ENCODE measurements around the gene SORCS2. TPM values are rescaled to one million over a fixed set of nuclear protein-coding genes. Genes with fewer than 3 reads are reported as not detected.

The SORCS2 gene
- total RNA-seq, 1 experiment from 2014 or later: 4.1 TPM

- no peak overlapping the region for H3K27ac ChIP-seq (ENCODE audit: low read length)
- no peaks in the 10 kb centered on the region for H3K36me3 ChIP-seq (ENCODE audit: low read depth, low read length)
- intact Hi-C loops (cut with micrococcal nuclease): no loop called here
- CTCF ChIA-PET: no interaction called here
- DNase-seq: no peak
- H3K27me3 ChIP-seq (ENCODE audit: low read length): no peaks in the 10 kb centered on the region
- no peaks in the 10 kb centered on the region for H3K79me2 ChIP-seq (ENCODE audit: low read length)
- TF ChIP-seq EZH2phosphoT487 (IDR thresholded peaks at IDR 0.05; ENCODE audit: borderline replicate concordance, low read length): no peak
- TF ChIP-seq EZH2 (IDR thresholded peaks at IDR 0.05; ENCODE audit: low read length, unreplicated experiment): no peak
- no peak for TF ChIP-seq CTCF (conservative IDR thresholded peaks at IDR 0.05; ENCODE audit: low read depth, low read length)
- H3K9me3 ChIP-seq (ENCODE audit: low read length): no peaks in the 10 kb centered on the region
- no peaks in the 10 kb centered on the region for H3K4me1 ChIP-seq (ENCODE audit: insufficient read depth, low read length)
- POLR2A ChIA-PET (ENCODE audit: unreplicated experiment): no interaction called here
- ATAC-seq: no peak
- H3K4me3 ChIP-seq (ENCODE audit: low read length): no peak overlapping the region
- H3K4me2 ChIP-seq (ENCODE audit: low read length): no peak overlapping the region
- no peaks in the 10 kb centered on the region for H3K9me2 ChIP-seq (replicated peaks; ENCODE audit: low read length)
- H2AFZ ChIP-seq (ENCODE audit: low read length): no peak overlapping the region
- H4K20me1 ChIP-seq (ENCODE audit: low read length): no peaks in the 10 kb centered on the region
- no peaks in the 10 kb centered on the region for H3F3A ChIP-seq (ENCODE audit: low read length, unreplicated experiment)
- H3K9ac ChIP-seq (ENCODE audit: low read length): no peak overlapping the region
- no TSS peak for BruUV-seq (replicated peaks)
These were observed 248.9 kb downstream of the SORCS2 start for GRCh38 chr4:7441201-7441600.

- Histone ChIP-seq H3K9ac (ENCODE audit: low read length) (no peak overlapping the region), H3K9me3 (ENCODE audit: low read length) (no peaks in the 10 kb centered on the region), H4K20me1 (ENCODE audit: low read length) (no peaks in the 10 kb centered on the region), H3K36me3 (ENCODE audit: low read depth, low read length) (no peaks in the 10 kb centered on the region), H3K9me2 (replicated peaks; ENCODE audit: low read length) (no peaks in the 10 kb centered on the region), H3K4me1 (ENCODE audit: insufficient read depth, low read length) (no peaks in the 10 kb centered on the region), H3K4me3 (ENCODE audit: low read length) (no peak overlapping the region), H2AFZ (ENCODE audit: low read length) (no peak overlapping the region), H3F3A (ENCODE audit: low read length, unreplicated experiment) (no peaks in the 10 kb centered on the region), H3K4me2 (ENCODE audit: low read length) (no peak overlapping the region), H3K79me2 (ENCODE audit: low read length) (no peaks in the 10 kb centered on the region), H3K27ac (ENCODE audit: low read length) (no peak overlapping the region), H3K27me3 (ENCODE audit: low read length) (no peaks in the 10 kb centered on the region)
- ATAC-seq (no peak), DNase-seq (no peak)
- intact Hi-C loops (cut with micrococcal nuclease): no loop called here
- TF ChIP-seq CTCF (conservative IDR thresholded peaks at IDR 0.05; ENCODE audit: low read depth, low read length) (no peak), EZH2 (IDR thresholded peaks at IDR 0.05; ENCODE audit: low read length, unreplicated experiment) (no peak), EZH2phosphoT487 (IDR thresholded peaks at IDR 0.05; ENCODE audit: borderline replicate concordance, low read length) (no peak)
- POLR2A ChIA-PET (ENCODE audit: unreplicated experiment): no interaction called here
- CTCF ChIA-PET: no interaction called here
- no TSS peak for BruUV-seq (replicated peaks)
These were observed 250.3 kb downstream of the SORCS2 start for GRCh38 chr4:7442574-7443162.

GRCh38 chr4:7444314-7444713 is 252.0 kb downstream of the SORCS2 start:
- no peaks in the 10 kb centered on the region for H3K9me3 ChIP-seq (ENCODE audit: low read length)
- POLR2A ChIA-PET (ENCODE audit: unreplicated experiment): no interaction called here

More at GRCh38 chr4:7444314-7444713, 252.0 kb downstream of the SORCS2 start:
- no peak overlapping the region for H3K4me2 ChIP-seq (ENCODE audit: low read length)
- H3K9me2 ChIP-seq (replicated peaks; ENCODE audit: low read length): no peaks in the 10 kb centered on the region
- CTCF ChIA-PET: no interaction called here
- H3K4me3 ChIP-seq (ENCODE audit: low read length): no peak overlapping the region
- no TSS peak for BruUV-seq (replicated peaks)
- no peaks in the 10 kb centered on the region for H3K79me2 ChIP-seq (ENCODE audit: low read length)
- DNase-seq: no peak
- ATAC-seq: no peak
- H3K4me1 ChIP-seq (ENCODE audit: insufficient read depth, low read length): no peaks in the 10 kb centered on the region
- intact Hi-C loops (cut with micrococcal nuclease): no loop called here
- TF ChIP-seq EZH2phosphoT487 (IDR thresholded peaks at IDR 0.05; ENCODE audit: borderline replicate concordance, low read length): no peak
- TF ChIP-seq CTCF (conservative IDR thresholded peaks at IDR 0.05; ENCODE audit: low read depth, low read length): no peak
- no peak for TF ChIP-seq EZH2 (IDR thresholded peaks at IDR 0.05; ENCODE audit: low read length, unreplicated experiment)
- H2AFZ ChIP-seq (ENCODE audit: low read length): no peak overlapping the region
- no peak overlapping the region for H3K27ac ChIP-seq (ENCODE audit: low read length)
- H3K9ac ChIP-seq (ENCODE audit: low read length): no peak overlapping the region
- H3F3A ChIP-seq (ENCODE audit: low read length, unreplicated experiment): no peaks in the 10 kb centered on the region
- H3K27me3 ChIP-seq (ENCODE audit: low read length): no peaks in the 10 kb centered on the region
- H4K20me1 ChIP-seq (ENCODE audit: low read length): no peaks in the 10 kb centered on the region
- no peaks in the 10 kb centered on the region for H3K36me3 ChIP-seq (ENCODE audit: low read depth, low read length)

Measured in PC-3 (cell line).